Tibial nerve (tissue), 4 donors: ENCODE results near the gene NR3C1.

ENCODE experiments used
- EP300 ChIP-seq, 2 donors: sonication (generic); formaldehyde crosslinking; IDR thresholded peaks; one replicate each; pipeline ENCODE4 v1.6.1; 2017; ENCODE audit warnings: antibody characterized with exemption in 2 of 2, mild to moderate bottlenecking in 1 of 2
- POLR2A ChIP-seq, 2 donors: fragments of 450-650 bp; IDR thresholded peaks; one replicate each; pipeline ENCODE4 v1.6.1; 2017; ENCODE audit warnings: antibody characterized with exemption in 2 of 2, mild to moderate bottlenecking in 2 of 2, moderate library complexity in 2 of 2
- TF ChIP-seq, protein P1 (sequence below), 5 experiments: fragments of 200-600 bp in 3 of 5; fragments of 450-650 bp in 2 of 5; sonication (generic) in 3 of 5; IDR thresholded peaks; one replicate each; pipeline ENCODE4 v1.5.1; 2016 to 2019; ENCODE audit warnings: antibody characterized with exemption in 5 of 5, mild to moderate bottlenecking in 3 of 5, moderate library complexity in 2 of 5

GRCh38 chr5:143347046-143347445 is 56.4 kb downstream of the NR3C1 start:
- TF ChIP-seq, protein P1, sequence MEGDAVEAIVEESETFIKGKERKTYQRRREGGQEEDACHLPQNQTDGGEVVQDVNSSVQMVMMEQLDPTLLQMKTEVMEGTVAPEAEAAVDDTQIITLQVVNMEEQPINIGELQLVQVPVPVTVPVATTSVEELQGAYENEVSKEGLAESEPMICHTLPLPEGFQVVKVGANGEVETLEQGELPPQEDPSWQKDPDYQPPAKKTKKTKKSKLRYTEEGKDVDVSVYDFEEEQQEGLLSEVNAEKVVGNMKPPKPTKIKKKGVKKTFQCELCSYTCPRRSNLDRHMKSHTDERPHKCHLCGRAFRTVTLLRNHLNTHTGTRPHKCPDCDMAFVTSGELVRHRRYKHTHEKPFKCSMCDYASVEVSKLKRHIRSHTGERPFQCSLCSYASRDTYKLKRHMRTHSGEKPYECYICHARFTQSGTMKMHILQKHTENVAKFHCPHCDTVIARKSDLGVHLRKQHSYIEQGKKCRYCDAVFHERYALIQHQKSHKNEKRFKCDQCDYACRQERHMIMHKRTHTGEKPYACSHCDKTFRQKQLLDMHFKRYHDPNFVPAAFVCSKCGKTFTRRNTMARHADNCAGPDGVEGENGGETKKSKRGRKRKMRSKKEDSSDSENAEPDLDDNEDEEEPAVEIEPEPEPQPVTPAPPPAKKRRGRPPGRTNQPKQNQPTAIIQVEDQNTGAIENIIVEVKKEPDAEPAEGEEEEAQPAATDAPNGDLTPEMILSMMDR (IDR thresholded peaks at IDR 0.05), result no peak
- no peak for TF ChIP-seq POLR2A (IDR thresholded peaks at IDR 0.05)
- TF ChIP-seq EP300 (IDR thresholded peaks at IDR 0.05), result no peak
